Measurements from ENCODE around the gene MRGPRX2.

The MRGPRX2 gene

DNA sequence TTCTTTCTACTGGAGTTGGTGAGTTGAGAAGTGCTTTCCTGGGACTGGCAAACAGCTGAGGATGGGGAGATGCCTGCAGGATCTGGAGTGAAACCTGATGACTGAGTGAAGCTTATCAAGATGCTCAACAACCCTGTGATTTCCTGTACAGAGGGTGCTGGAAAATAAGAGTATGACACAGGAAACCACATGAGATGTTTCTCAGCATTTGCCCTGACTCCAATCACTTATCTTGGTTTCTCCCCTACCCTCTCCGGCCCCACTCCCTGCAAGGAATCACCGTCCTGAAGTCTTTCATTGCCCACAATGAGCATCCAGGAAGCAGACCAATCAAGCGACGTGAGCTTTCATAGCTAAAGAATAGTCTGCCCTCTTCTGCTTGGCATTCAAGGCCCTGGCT, at the start of gene MRGPRX2:
Gene MRGPRX2, minus strand, starts transcription at position 89 of the 400 bp plus-strand sequence. CDS start 4,315 bp downstream, outside the sequence.
- DNase-seq = no peak

DNA sequence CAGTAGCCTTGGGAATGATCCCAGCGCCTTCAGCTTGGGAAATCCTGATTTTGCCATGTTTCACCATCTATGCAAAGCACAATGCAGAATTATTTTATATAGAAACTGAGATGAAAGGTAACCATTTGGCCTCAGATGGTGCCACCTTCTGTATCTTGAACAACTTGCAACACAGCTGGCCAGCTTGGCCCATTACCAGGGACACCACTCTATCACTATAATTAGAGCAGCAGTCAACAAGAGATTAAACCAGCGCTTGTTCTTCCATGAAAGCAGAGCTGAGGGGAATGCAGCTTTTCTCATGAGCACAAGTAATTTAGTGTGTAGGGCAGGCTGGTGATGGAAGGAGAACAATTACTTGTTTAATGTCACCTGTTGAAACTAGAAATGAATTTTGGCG, 49.8 kb upstream of the MRGPRX2 start:
- no peak for DNase-seq

DNA sequence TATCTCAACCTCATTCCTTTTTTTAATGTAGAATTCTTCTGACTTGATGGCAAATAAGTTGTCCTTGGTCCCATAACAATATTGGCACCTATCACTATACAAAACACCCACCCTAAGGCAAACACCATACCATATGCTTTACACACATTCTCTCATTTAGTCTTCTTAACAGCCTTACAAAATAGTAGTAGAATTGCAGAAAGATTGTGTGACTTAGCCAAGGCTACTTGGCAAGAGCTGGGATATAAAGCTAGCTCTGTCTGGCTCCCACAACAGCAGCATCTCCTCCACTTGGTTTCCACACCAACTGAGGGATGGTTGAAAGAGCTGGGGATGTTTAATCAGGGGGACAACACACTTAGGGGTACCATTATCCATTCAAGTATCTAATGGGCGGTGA, 46.6 kb upstream of the MRGPRX2 start:
- no peak for DNase-seq

DNA sequence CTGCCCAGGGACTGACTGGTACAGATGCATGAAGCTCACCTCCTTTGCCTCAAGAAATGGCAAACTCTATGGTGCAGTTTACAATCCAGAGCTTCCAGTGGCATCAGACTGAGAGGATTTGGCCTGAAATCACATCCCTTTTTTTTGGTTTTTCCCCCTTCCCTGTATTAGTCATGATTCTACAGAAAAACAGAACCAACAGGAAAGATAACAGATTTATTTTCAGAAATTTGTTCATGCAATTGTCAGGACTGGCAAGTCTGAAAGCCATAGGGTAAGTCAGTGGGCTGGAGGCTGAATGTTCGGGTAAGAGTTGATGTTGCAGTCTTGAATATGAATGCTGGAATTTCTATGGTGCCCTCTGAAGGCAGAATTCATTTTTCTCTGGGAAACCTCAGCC, 44.5 kb upstream of the MRGPRX2 start:
- DNase-seq = no peak

DNA sequence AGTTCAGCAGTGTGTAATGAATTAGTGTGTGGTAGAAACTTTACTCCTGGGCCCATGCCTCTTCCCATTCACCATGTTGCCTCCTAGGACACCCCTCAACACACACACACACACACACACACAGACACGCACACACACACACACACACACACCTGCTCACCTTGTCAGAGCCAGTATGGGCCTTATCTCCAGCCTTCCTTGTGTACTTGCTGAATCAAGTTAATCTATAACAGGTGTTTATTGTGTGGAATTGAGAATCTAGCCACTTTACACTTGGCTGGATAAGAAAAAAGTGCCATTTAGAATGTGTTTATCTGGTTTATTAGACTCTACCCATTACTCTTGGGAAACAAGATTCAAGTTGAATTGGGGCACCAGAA, 42.0 kb upstream of the MRGPRX2 start:
- no peak for DNase-seq

DNA sequence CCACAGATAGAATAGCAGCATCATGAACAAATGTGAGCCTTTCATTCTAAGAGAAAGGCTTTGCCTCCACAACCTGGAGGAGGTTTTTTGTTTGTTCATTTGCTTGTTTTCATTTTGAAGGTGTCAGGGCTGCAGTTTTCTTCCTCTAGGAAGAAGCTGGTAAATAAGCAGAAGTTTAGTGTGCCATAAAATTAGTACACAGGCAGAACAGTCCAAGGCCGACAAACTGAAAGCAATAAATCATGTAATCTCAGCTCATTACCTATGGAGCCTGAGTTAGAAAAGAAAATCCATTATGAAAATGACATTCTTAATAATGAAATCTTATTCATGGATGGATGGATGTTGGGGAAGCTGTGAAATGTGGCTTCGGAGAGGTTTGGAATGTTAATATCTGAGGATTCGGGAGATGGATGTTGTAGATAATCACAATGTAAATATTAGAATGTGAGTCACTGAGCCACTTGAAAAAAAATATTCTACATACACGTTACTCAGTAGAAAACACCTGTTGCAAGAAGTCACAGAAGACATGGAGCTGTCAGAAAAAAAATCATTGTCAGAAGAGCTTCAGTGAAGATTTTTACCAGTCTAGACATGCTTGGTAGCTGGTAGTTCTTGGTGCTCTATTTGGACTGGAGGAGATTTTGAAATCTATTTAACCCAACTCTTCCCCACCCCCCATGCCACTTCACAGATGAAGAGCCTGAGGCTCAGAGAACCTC, 41.4 kb upstream of the MRGPRX2 start:
- no peak for DNase-seq

DNA sequence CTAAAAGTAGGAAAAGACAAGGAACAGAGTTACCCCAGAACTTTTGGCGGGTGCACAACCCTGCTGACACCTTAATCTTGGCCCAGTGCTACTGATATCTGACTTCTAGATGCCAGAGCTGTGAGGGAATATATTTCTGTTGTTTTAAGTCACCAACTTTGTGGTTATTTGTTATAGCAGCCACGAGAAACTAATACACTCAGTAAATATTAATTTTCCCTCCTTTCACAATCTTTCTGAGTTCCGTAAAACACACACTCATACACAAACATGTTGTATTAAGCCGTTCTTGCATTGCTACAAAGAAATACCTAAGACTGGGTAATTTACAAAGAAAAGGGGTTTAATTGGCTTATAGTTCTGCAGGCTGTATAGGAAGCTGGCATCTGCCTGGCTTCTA, 40.4 kb upstream of the MRGPRX2 start:
- DNase-seq = no peak

DNA sequence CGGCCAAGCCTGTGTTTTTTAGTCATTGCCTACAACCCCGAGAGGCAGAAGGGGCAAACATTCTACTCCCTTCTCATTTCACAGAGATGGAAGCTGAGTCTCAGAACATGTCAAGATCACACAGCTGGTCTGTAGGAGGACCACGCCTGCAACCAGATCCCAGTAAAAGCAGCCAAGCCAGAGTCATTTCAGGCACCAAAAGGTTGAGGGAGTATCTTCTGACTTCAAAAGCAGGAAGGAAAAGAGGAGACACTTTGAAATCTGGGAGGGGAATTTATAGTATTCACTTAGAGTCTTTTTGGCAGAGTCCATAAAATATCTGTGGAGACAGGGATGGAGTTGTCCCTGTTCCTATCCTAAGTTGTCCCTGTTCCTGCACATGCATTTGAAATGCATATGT, 38.6 kb upstream of the MRGPRX2 start:
- no peak for DNase-seq

DNA sequence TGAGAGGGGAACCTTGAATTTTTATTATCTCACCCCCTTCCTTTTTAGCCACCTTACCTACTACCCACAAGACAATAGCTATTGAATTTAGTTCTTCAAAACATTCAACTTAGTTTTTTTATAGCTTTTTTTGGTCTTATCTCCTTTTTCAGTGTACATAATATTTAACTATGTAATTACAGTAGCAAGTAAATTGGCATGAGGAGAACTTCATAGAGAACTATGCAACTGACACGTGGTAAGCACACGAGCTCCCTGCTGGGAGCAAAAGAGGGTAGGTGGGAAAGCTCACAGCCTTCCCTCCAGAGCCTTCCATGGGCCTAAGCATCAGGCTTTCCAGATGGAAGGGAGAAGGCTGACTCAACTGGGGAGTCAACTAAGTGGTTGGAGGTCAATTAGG, 34.3 kb upstream of the MRGPRX2 start:
- DNase-seq = no peak

DNA sequence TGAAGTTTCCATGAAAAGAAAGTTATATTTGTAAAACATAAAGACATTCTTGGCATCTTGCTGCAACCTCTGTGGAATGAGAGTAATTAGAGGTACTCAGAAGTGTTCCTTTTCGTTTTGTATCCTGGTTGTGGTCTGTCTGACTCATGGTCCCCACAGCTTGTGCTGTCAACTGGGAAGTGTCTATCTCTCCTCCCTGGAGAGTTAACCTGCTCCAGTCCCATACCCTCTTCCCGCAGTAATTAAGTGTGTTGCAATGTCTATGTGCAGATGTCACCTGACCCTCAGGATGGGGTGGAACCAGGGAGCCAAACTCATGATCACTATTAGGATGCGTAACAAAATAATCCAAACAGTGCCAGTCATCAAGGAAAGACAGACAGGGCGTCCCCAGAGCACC, 33.5 kb upstream of the MRGPRX2 start:
- DNase-seq = no peak

DNA sequence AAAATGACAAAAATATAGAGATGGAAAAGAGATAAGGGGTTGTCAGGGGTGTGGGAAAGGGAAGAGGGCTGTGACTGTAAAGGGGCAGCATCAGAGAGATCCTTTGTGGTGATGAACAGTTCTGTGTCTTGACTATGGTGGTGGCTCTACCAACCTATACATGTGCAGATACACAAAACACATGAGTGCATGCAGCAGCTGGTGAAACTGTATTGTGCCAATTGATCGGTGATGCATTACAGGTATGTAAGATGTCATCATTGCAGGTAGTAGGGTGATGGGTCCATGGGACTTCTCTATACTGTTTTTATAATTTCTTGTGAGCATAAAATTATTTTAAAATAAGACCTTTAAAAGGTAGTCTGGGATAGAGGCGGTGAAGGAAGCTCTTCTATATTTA, 32.3 kb upstream of the MRGPRX2 start:
- no peak for DNase-seq

DNA sequence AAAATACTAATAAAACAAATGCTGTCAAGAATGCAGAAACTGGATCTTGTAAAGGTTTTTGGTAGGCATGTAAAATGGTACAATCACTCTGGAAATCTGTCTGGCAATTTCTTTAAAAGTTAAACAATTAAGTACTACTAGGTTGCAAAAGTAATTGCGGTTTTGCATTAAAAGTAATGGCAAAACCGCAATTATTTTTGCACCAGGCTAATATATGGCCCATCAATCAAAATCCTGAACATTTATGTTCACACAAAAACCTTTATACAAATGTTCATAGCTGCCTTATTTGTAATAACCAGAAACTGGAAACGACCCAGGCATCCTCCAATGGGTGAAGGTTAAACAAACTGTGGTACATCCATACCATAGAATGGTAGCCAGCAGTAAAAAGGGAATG, 31.8 kb upstream of the MRGPRX2 start:
- DNase-seq = no peak

DNA sequence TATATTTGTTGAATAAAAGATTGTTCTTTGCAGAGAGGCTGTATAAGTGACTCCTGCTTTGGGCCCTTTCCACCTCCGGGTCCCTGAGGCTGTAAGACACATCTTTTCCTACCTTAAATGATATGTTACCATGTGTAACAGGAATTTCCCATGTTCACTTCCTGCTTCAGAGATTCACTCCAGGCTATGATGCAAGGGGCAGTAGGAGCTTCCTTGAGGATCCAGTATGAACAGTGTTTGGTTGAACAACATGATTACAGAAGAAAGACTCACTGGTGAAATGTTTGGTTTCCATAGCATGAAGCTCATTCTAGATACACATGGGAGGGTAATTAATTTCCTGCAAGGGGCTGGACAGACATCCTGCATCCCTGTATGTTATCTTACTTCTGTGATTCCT, 30.8 kb upstream of the MRGPRX2 start:
- no peak for DNase-seq

DNA sequence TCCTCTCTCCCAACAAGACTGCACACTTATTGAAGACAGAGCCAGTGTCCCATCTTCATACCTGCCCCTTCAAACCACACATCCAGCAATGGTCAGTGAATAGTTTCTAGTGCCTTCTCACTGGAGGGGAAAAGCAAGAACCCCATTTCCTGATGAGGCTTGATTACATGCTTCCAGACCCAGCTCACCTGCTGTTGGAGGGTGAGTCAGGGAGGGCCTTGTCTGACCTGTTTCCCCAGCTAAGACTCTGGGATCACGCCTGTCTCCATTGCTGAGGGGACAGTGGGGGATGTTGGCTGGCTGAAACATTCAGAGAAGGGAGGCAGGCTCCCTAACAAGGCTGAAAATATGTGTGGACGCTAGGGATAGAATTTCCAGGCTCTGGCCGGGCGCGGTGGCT, 28.9 kb upstream of the MRGPRX2 start:
- no peak for DNase-seq

DNA sequence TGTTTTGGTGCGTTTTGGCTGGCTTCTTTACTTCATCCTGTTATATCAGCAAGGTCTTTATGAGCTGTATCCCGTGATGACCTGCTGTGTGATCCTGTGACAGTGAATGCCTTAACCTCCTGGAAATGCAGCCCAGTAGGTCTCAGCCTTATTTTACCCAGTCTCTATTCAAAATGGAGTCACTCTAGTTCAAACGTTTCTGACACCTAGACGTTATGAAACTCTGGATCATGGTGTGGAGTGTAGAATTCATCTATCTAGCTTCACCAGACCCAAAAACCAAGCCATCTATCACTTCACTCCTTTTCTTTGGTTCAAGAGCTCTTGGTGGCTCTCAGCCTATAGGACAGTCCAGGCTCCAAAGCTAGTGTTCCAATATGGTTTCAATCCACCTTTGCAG, 28.3 kb upstream of the MRGPRX2 start:
- no peak for DNase-seq

DNA sequence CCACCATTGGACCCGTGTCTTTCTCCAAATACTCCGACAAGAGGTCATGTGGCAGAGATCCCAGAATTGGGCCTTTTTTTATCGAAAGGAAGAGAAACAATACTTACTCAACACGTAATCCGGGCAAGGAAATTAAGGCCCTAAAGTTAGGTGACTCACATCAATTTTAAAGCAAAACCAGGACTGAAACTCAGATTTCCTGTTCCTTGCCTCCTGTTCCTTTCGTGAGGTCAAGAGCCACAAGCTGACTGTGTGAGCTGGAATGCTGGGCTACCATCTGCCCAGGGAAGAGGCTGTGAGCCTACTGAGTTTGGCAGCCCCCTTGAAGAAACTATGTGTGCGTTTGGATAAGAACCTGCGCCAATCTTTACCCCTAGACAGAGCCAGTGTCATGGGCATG, 27.1 kb upstream of the MRGPRX2 start:
- DNase-seq = no peak

DNA sequence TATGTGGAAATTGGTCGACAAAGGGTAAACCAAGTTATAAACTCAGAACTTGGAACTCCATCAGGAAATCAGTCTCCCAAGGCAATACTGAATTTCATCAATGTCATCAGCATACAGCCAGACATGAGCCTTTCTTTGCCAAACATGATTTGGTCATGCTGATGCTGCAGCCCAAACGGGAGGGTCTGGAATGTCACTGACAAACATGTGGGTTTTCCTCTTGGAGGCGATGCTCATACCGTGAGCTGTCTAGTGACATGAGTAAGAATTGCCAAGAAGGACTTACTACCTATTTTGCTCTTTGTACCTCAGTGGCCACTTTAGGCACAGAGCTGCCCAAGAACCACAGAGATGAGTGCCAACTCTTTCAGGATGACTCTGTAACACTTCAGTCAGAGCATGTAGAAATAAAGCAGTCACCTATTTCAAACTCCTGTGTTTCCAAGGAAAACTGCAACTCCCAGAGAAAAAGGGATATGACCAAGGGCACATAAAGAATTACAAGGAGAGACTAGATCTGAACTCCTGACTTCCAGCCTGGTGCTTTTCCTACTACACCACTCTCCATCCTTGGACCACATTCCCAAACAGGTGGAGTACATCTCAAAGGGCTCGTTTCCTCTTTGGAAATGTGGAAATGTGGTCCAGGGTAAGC, 24.3 kb upstream of the MRGPRX2 start:
- DNase-seq = no peak

DNA sequence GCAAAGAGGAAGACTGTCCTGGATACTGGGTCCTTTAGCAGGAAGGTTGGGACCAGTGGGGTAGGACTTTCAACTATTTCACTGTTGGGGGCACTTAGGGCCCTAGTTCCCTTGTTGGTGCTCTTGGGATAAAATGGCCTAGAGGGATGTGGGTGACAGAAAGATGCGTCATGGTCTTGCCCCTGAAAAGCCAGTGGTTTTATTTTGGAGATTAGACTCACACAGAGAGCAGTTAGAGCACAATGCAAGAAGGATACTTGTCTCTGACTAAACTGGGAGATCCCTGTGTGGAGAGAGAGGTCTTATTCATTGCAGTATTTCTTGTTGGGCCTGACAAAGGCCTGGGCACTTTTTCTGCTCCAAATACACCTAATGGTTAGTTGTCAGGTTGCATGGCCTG, 22.6 kb upstream of the MRGPRX2 start:
- no peak for DNase-seq

DNA sequence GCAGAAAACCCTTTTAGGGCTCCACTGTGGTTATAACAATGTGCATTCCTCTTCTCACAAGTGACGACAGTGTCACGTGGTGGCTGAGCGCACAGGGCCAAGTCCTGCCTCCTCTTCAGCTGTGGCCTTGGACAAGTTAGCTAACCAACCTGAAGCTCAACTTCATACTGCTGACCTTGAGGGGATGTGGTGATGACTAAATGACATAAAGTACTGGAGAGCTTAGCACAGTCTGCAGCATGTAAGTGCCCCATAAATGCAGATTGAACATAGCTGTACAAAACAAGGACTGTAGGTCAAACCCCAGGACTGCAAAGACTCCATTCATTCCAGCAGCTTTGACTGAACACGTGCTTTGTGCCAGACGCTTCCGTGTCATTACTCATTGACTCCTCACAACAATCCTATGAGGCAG, 20.1 kb upstream of the MRGPRX2 start:
- no peak for DNase-seq

DNA sequence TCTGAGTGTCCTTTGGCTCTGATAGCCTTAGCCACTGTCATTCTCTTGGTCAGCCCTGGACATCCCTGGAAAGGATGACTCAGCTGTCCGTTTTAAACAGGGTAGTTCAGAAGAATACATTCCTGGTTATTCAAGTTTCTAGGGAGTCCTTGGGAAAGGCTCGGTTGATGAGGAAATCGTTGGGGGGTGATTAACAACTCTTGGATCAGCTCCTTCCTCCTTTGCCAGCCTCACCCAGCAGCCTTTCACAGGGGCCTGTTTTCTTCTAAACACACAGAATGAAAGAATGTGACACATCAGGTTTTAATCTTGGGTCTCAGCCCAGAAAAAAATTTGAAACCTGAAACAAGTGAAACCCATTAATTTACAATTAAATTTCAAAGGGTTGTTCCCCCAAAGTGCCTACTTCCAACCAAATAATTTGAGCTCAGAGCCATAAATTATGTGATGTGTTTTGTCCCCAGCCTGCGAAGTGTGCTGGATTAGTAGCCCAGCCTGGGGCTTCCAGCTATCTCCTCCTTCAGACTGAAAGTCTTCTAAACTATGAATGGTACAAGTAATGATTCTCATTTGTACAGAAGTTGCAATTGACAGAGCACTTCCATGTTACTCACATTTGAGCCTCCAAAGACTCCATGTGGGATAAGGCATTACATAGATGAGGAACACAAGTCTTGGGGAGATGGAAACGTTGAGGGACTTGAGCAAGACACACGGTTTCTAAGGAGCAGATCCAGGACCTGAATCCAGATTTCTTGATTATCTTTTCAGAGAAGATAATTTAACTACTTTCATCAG, 19.3 kb upstream of the MRGPRX2 start:
- no peak for DNase-seq

DNA sequence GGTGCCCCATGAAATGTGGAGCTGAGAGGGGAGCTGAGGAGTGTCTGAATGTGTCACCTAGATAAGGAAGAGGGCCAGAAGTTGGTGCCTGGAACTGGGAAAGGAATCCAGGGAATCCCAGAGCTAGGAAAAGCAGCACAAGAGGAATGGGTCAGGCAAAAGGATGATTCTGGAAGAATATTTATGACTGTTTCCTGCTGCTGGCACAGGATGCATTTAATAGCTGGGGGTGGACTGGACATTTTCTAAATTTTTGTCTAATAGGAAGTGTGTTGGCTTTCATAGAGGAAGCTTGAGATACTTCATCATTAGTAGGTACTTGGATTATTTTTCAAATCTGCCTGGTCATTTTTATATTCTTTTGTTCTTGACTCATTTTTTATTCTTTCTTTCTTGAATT, 17.4 kb upstream of the MRGPRX2 start:
- DNase-seq = no peak

DNA sequence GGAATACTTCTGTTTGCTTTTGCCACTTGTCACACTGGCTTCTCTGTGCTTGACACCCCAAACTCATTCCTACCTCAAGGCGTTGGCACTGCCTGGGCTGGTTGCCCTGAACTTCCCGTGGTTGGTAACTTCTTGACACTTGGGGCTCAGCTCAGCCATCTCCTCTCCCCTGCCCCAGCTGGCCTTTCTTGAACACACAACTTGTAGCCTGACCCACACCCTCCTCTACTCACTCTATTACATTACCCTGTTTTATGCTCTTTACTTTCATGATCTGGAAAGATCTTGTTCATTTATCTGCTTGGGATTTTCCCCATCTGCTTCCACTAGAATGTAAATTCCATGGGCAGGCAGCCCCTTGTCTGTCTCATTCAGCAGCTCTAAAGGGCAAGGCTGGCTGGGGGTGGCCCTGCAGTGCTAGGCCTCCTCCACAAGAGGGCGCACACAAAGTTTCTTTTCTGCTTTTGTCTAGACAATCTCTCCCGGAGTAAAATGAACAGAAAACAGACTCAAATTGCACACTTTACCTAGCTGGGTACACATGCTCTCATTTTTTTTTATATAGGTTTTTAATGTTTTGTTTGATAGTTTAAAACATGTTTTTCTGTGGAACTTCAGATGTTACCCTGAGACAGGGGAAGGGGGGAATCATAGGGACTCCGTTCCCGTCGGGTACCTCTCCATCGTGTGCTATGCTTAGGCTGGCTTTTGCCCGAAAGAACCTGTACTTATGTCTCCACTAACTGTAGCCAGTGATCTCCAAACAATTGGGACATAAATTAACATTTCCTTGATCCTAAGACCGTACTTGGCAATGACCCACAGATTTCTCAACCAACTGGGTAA, 16.4 kb upstream of the MRGPRX2 start:
- DNase-seq = peak; percentile 29

DNA sequence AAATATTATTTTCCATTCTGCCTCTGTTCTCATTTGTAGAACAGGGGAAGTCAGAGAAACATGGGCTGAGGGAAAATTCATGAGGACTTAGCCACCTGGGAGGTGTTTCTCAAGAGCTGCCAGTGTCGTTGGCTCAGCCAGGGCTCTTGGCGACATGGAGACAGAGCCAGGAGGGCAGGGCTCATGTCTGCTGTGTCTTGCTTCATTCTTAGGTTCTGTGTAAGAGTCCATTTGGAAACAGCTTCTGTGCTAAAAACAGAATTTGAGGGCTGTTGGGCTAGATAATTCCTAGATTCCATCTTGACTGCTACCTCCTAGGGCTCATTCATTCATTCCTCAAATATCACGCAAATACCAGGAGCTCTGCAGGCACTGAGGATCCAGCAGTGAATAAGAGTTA, 15.1 kb upstream of the MRGPRX2 start:
- DNase-seq = no peak

All from KG1 (cell line).